B cell (primary cell): ENCODE measurements around the gene PDE4B. TPM values are rescaled to one million over a fixed set of nuclear protein-coding genes. Genes with fewer than 3 reads are reported as not detected.

Source experiments
- ATAC-seq: fragments of 200-7000 bp; cut with Tn5 transposase; one replicate; pipeline ENCODE4 v1.10.0; 2021; ENCODE audit warnings: low read depth, mild to moderate bottlenecking, moderate number of reproducible peaks, moderate library complexity
- CTCF ChIA-PET: fragments of 350-600 bp; sonication (Branson Sonifier 250); formaldehyde crosslinking; loops from one replicate; lab custom pipeline; 2021; ENCODE audit warnings: antibody characterized with exemption, inconsistent platforms; lab: Charles Lee
- POLR2A ChIA-PET: fragments of 350-600 bp; sonication (Branson Sonifier 250); formaldehyde crosslinking; loops from one replicate; lab custom pipeline; 2021; ENCODE audit warnings: antibody characterized with exemption; lab: Charles Lee
- DNase-seq: peaks from one replicate; pipeline ENCODE4 v3.0.0; 2013
- H2AFZ ChIP-seq: 2 replicates; pipeline ENCODE4 v1.6.1; 2012; ENCODE audit warnings: mild to moderate bottlenecking, low read depth, low read length; ENCODE audit not compliant: insufficient read depth, poor library complexity, severe bottlenecking
- H3K27ac ChIP-seq, 2 donors: 1 replicate in 1 of 2; 2 replicates in 1 of 2; pipeline ENCODE4 v1.5.1; 2012 to 2013; ENCODE audit warnings: low read length in 2 of 2, mild to moderate bottlenecking in 2 of 2, moderate library complexity in 1 of 2
- H3K27me3 ChIP-seq, 4 experiments: fragments of 200-600 bp in 1 of 4; sonication (generic) in 1 of 4; replicated peaks in 1 of 4; 1 replicate in 2 of 4; 2 replicates in 2 of 4; pipeline versions ENCODE4 v1.6.1 to v1.7.0; 2013 to 2016; ENCODE audit warnings: low read length in 3 of 4, mild to moderate bottlenecking in 2 of 4, mixed read lengths in 1 of 4, moderate library complexity in 1 of 4; ENCODE audit not compliant: insufficient read depth in 4 of 4, control insufficient read depth in 3 of 4; ENCODE audit errors: control extremely low read depth in 1 of 4
- H3K36me3 ChIP-seq, 2 experiments: replicated peaks in 1 of 2; 1 replicate in 1 of 2; 2 replicates in 1 of 2; pipeline versions ENCODE4 v1.6.1 to v1.7.1; 2013; ENCODE audit warnings: low read length in 1 of 2; ENCODE audit not compliant: insufficient read depth in 2 of 2, control insufficient read depth in 1 of 2; ENCODE audit errors: control extremely low read depth in 1 of 2, extremely low read depth in 1 of 2
- H3K4me1 ChIP-seq, 2 donors: fragments of 200-600 bp in 1 of 2; sonication (generic) in 1 of 2; 1 replicate in 1 of 2; 2 replicates in 1 of 2; pipeline versions ENCODE4 v1.5.1 to v1.6.1; 2013 to 2017; ENCODE audit warnings: low read length in 2 of 2; ENCODE audit not compliant: control insufficient read depth in 2 of 2, insufficient read depth in 2 of 2
- H3K4me2 ChIP-seq: replicated peaks from 2 replicates; pipeline ENCODE3; 2012; ENCODE audit warnings: mild to moderate bottlenecking, low read depth, low read length; ENCODE audit not compliant: poor library complexity, severe bottlenecking
- H3K4me3 ChIP-seq, 5 experiments: fragments of 200-600 bp in 1 of 5; sonication (generic) in 1 of 5; 1 replicate in 3 of 5; 2 replicates in 2 of 5; pipeline versions ENCODE4 v1.5.1 to v1.7.0; 2011 to 2016; ENCODE audit warnings: low read length in 4 of 5, mild to moderate bottlenecking in 4 of 5, low read depth in 2 of 5, control low read depth in 1 of 5, moderate library complexity in 1 of 5; ENCODE audit not compliant: insufficient read depth in 1 of 5; ENCODE audit errors: control extremely low read depth in 1 of 5, extremely low read depth in 1 of 5
- H3K79me2 ChIP-seq: fragments of 200-600 bp; sonication (generic); one replicate; pipeline ENCODE4 v1.6.0; 2016; ENCODE audit warnings: low read length; ENCODE audit not compliant: control insufficient read depth, insufficient read depth
- H3K9ac ChIP-seq: fragments of 200-600 bp; sonication (generic); 2 replicates; pipeline ENCODE4 v1.6.1; 2017; ENCODE audit warnings: mild to moderate bottlenecking, low read length, moderate library complexity
- H3K9me3 ChIP-seq, 3 donors: one replicate each; pipeline versions ENCODE4 v1.6.1 to v1.7.1; 2013; ENCODE audit warnings: low read length in 2 of 3; ENCODE audit not compliant: control insufficient read depth in 2 of 3, insufficient read depth in 1 of 3; ENCODE audit errors: control extremely low read depth in 1 of 3
- H4K20me1 ChIP-seq: 2 replicates; pipeline ENCODE4 v1.6.0; 2012; ENCODE audit warnings: mild to moderate bottlenecking, low read length; ENCODE audit not compliant: insufficient read depth, control insufficient read depth, poor library complexity, severe bottlenecking
- H3K27ac Mint-ChIP-seq: one replicate; pipeline ENCODE4 v1.8.0; 2021; ENCODE audit warnings: mixed read lengths
- H3K27me3 Mint-ChIP-seq: one replicate; pipeline ENCODE4 v1.8.0; 2021; ENCODE audit warnings: mixed read lengths
- H3K4me1 Mint-ChIP-seq: one replicate; pipeline ENCODE4 v1.8.0; 2021; ENCODE audit warnings: mixed read lengths
- H3K4me3 Mint-ChIP-seq: one replicate; pipeline ENCODE4 v1.8.0; 2021; ENCODE audit warnings: mixed read lengths
- H3K9me3 Mint-ChIP-seq: one replicate; pipeline ENCODE4 v1.8.0; 2022; ENCODE audit warnings: mixed read lengths; ENCODE audit not compliant: insufficient read depth
- EZH2 ChIP-seq: IDR thresholded peaks from 2 replicates; pipeline ENCODE4 v1.6.1; 2012; ENCODE audit warnings: borderline replicate concordance, low read depth, mild to moderate bottlenecking, moderate library complexity, low read length; ENCODE audit not compliant: insufficient read depth, poor library complexity, severe bottlenecking
- WGBS: methylation state at CpG from one replicate; pipeline ENCODE4 v1.1.5; 2013; ENCODE audit warnings: missing lambda C conversion rate; ENCODE audit not compliant: insufficient coverage; 5-methylcytosine and 5-hydroxymethylcytosine counted together
- intact Hi-C: fragments of 100-400 bp; cut with micrococcal nuclease; formaldehyde crosslinking; loops from one replicate; pipeline ENCODE4 v1.10.0; 2022
- polyA plus RNA-seq: library from polyadenylated mRNA; depleted of rRNA; stranded (reverse); fragments of >200 nt; gene quantifications from 2 replicates; pipeline ENCODE4 v1.2.3, GENCODE V29; 2012
- total RNA-seq, 2 donors: library from RNA; stranded (reverse); fragments of 120-200 nt in 1 of 2; gene quantifications; 1 replicate in 1 of 2; 2 replicates in 1 of 2; pipeline versions ENCODE4 v1.2.3 to v1.2.4, GENCODE V29; 2013 to 2022
- TF ChIP-seq, protein P1 (sequence below): fragments of 200-600 bp; IDR thresholded peaks from one replicate; pipeline ENCODE4 v1.8.0; 2022; ENCODE audit warnings: antibody characterized with exemption, mild to moderate bottlenecking

Gene PDE4B
- total and polyA plus RNA-seq, 2 donors (not counting 1 experiment from before 2014, with no cell fraction given) = 63.7 to 242 TPM

DNA sequence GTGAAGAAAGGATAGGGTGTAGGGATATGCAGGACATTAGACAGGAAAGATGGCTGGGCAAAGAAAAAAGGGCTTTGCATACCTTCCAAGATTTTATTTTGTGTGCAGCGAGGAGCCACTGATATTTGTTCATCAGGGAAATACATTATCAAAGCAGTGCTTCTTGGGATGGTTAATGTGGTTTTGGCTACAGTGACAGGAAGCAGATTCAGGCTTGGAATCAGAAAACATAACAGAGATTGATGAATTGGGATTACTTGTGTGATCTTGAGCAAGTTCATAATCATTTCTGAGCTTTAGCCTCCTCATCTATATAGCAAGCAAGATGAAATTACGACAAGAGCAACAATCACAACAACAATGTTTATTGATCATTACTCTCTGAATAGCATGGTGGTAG, 492.1 kb downstream of the PDE4B start:
- POLR2A ChIA-PET = no interaction called here
- Histone ChIP-seq H3K4me1 (peaks cover 41 to 43% of the 10 kb centered on the region in 2 donors), H3K9me3 (no peaks in the 10 kb centered on the region), H2AFZ (no peak overlapping the region), H3K9ac (no peak overlapping the region), H3K4me3 (no peak overlapping the region), H3K27me3 (no peaks in the 10 kb centered on the region), H3K4me2 (no peak overlapping the region), H3K27ac (no peak overlapping the region), H4K20me1 (no peaks in the 10 kb centered on the region), H3K79me2 (peaks cover 7% of the 10 kb centered on the region), H3K36me3 (no peaks in the 10 kb centered on the region)
- peaks cover 62% of the 10 kb centered on the region for H3K4me1 Mint-ChIP-seq
- no peaks in the 10 kb centered on the region for H3K27me3 Mint-ChIP-seq
- no peak for TF ChIP-seq EZH2
- TF ChIP-seq, protein P1, sequence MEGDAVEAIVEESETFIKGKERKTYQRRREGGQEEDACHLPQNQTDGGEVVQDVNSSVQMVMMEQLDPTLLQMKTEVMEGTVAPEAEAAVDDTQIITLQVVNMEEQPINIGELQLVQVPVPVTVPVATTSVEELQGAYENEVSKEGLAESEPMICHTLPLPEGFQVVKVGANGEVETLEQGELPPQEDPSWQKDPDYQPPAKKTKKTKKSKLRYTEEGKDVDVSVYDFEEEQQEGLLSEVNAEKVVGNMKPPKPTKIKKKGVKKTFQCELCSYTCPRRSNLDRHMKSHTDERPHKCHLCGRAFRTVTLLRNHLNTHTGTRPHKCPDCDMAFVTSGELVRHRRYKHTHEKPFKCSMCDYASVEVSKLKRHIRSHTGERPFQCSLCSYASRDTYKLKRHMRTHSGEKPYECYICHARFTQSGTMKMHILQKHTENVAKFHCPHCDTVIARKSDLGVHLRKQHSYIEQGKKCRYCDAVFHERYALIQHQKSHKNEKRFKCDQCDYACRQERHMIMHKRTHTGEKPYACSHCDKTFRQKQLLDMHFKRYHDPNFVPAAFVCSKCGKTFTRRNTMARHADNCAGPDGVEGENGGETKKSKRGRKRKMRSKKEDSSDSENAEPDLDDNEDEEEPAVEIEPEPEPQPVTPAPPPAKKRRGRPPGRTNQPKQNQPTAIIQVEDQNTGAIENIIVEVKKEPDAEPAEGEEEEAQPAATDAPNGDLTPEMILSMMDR = no peak
- WGBS = 67% methylated on average over 1 of the region's 2 CpGs
- no peaks in the 10 kb centered on the region for H3K9me3 Mint-ChIP-seq
- H3K27ac Mint-ChIP-seq = no peak overlapping the region
- DNase-seq = no peak
- CTCF ChIA-PET = interaction anchor here (1.0 to 3.4 kb wide), 2 partner anchors 118 to 161 kb away, joined by 4 to 28 read pairs; no protein-coding TSS in a partner anchor
- H3K4me3 Mint-ChIP-seq = no peak overlapping the region
- intact Hi-C loops = no loop called here
- ATAC-seq = no peak

DNA sequence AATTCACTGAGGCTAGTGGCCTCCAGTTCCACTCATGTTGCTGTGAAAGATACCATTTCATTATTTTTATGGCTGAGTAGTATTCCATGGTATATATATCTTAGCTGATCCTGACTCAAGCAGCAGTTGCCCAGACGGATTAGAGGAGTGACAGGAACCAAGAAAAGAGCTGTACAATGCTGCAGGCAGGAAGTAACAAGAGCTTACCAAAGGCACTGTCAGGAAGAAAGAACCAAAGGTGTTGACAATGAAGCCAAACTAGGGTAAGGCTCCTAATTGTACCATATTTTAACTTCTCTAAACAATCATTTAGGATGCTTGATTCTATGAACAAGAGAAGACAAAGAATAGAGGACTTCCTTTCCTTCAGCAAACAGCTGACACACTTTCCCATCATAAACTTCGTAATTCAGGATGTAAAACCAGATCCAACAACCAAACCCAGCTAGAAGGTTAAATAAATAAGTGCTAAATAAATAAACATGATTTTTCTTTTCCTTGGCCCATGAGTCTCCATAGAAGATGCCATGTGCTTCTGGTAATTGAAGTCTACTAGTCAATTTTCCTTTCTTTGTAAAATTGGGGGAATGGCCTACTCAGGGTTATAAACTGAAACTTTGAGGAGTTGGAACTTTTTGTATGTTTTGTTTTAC, 493.0 kb downstream of the PDE4B start:
- Mint-ChIP-seq H3K27ac (no peak overlapping the region), H3K4me3 (no peak overlapping the region), H3K4me1 (peaks cover 61% of the 10 kb centered on the region), H3K9me3 (no peaks in the 10 kb centered on the region), H3K27me3 (no peaks in the 10 kb centered on the region)
- Histone ChIP-seq H3K4me3 (no peak overlapping the region), H3K27me3 (no peaks in the 10 kb centered on the region), H2AFZ (no peak overlapping the region), H3K4me1 (peaks cover 35 to 37% of the 10 kb centered on the region in 2 donors), H3K79me2 (peaks cover 3% of the 10 kb centered on the region), H3K4me2 (no peak overlapping the region), H4K20me1 (no peaks in the 10 kb centered on the region), H3K9ac (no peak overlapping the region), H3K36me3 (no peaks in the 10 kb centered on the region), H3K9me3 (no peaks in the 10 kb centered on the region), H3K27ac (no peak overlapping the region)
- ATAC-seq (no peak), DNase-seq (no peak)
- intact Hi-C loops = no loop called here
- WGBS = 56% methylated on average over 1 of the region's 2 CpGs
- POLR2A ChIA-PET = no interaction called here
- TF ChIP-seq, protein P1 = no peak
- TF ChIP-seq EZH2 = no peak
- CTCF ChIA-PET = interaction anchor here (0.7 to 1.9 kb wide), 2 partner anchors 15 to 159 kb away, joined by 3 to 5 read pairs; no protein-coding TSS in a partner anchor
